Measurements from ENCODE around the gene CEP95.

Gene CEP95

GRCh38 chr17:64496348-64496785 is 10.4 kb upstream of the CEP95 start:
- no peak for DNase-seq

DNA sequence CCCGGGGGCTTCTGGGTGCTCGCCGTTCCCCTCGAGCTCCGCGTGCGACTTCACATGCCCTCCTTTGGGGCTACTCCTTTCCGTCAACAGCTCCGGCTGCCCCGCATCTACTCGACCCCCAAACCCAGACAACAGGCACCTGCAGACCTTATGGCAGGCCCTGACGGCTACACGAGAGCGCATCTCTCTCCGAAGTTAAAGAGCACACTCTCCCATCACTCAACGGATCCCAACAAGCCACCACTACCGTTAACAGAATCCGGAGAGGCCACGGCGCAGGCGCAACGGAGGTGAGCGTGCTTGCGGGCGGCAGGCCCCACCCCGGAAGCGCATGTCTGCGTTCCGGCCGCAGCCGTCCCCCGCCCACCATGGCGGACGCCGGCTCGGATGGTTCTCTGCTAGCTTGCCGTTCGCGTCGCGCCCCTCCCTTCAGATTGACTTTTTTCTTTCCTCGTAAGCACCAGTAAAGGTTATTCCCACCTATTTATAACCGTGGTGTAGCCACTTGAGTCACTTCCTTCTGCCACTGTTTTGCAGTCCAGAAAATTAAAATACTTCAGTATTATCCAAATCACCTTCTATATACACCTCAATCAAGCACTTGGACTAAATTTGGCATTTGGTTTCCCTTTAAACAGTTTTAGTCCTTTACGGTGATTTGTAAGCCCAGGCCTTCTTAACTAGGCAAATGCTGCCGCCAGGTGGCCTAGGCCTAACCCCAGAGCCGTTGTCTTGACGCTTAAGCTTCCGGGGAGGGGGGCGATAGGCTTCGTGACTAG is 9.8 kb upstream of the CEP95 start, which contains the start of gene POLG2:
Gene POLG2, minus strand, starts transcription at position 269 of the 779 bp plus-strand sequence. Its CDS starts 86 bp downstream, at position 183.
- DNase-seq = peak; percentile 97

- no peak for DNase-seq
Measured at GRCh38 chr17:64497565-64498035, 9.2 kb upstream of the CEP95 start.

GRCh38 chr17:64498308-64499203 is 8.2 kb upstream of the CEP95 start:
- no peak for DNase-seq

DNA sequence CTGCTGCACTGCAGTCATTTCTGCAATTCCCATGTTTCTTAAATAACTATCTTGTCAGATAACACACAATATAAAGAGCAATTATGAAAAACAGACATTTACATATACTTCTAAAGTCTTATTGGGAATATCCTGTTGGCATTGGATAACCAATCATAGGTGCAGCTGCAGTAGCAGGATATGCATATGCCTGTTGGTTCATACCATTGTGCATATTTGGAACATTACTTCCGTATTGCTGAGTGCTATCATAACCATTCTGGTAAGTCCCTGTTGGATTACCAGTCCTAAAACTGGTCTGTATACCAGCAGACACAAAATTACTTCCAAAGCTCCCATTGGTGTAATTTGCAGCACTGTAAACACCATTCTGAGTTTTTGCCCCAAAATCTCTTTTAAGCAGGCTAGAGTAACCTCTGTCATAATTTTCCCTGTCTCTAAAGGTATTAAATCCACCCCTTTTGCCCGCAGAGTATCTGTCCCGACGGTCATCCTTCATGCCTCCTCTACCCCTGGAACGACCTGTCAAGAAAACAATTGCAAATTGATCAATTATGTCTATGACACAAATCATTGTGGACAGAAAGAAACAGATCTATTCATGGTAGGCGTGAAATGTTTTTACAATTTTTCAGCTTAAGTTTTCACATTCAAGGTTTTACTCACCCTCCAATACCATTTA is 6.8 kb upstream of the CEP95 start:
- no peak for DNase-seq

DNA sequence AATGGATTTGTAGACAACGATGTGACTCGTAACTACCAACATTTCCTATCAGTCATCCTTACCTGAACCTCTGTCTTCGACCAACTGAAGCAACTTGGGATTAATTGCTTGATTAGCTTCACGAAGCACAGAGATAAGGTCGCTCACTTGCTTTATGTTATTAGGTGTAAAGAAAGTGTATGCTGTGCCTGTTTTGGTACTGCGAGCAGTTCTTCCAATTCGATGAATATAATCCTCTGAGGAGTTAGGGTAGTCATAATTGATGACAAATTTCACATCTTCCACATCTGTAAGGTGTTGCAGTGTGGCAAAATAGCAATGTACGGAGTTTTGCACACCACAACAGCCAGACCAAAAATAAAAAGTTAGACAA is 6.3 kb upstream of the CEP95 start:
- DNase-seq = no peak

GRCh38 chr17:64500862-64501765 is 5.7 kb upstream of the CEP95 start:
- no peak for DNase-seq

GRCh38 chr17:64502021-64502420 is 4.8 kb upstream of the CEP95 start:
- DNase-seq = no peak

GRCh38 chr17:64502809-64503208 is 4.0 kb upstream of the CEP95 start:
- DNase-seq = no peak

GRCh38 chr17:64503341-64503740 is 3.4 kb upstream of the CEP95 start:
- DNase-seq = no peak

DNA sequence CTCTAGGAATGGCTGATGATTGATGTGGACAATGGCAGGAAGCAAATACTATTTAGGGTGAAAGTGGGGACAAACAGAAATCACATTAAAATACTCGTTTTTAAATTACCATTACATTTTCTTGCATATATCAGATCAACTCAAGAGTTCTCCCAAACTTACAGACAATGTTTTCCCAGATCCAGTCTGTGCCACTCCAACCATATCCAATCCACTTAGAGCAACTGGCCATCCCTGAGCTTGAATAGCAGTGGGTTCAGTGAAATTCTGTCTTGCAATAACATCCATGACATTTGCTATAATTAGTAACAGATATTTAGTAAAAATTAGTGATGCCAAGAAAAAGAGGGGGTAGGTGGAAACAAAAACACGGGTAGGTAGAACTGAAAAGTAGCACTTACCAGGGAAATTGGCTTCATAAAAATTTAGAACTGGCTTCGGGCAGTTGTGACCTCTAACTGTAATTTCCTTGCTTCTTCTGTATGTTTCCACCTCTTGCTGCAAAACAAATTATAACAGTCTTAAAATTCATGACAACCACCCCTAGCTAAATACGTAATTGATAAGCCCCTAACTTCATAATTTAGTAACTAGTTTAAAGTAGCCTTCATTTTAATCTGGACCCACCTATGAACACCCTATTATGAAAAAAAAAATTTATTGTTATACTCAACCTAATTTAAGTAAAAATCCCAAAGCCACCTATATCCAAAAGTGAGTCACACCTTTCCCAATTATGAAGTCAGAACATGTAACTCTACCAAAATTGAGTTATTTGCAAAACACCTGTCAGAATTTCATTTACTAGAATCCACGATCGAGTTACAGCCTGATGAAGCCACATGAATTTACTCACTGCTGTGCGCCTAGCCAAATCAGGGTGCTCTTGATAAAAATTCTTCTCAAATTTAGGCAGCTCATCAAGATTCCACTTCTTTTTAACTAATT is 2.7 kb upstream of the CEP95 start:
- no peak for DNase-seq

DNA sequence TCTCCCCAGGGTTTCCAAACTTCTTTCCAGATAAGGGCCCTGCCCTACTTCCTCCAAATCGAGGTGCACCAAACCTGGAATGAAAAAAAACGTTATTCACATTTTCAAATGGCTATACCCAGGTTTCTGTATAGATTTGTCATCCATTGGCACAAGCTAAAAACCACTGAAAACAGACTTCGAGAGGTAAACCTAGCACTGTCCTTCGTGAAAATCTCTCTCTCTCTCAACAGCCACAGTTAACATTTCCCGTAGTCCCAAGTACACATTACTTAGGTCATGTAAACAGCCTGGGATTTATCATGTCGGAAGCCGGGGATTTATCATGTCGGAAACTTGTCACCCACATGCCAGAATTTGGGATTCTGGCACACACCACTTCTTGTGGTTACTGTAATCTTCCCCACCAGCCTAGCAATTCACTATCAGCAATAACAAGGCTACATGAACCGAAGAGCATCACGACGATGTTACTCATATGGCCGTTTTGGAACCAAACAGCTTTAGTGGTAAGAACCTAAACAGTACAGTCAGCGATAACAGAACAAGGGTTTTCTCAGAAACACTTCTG is 1.9 kb upstream of the CEP95 start:
- no peak for DNase-seq

GRCh38 chr17:64505340-64506200 is 1.2 kb upstream of the CEP95 start:
- peak; percentile 91 for DNase-seq

- DNase-seq = peak; percentile 98
Measured at GRCh38 chr17:64506201-64506575, 589 bp upstream of the CEP95 start, which contains the start of gene DDX5. Gene DDX5 (minus strand): TSS chr17:64506289. CDS start chr17:64506119, 170 bp downstream.

DNA sequence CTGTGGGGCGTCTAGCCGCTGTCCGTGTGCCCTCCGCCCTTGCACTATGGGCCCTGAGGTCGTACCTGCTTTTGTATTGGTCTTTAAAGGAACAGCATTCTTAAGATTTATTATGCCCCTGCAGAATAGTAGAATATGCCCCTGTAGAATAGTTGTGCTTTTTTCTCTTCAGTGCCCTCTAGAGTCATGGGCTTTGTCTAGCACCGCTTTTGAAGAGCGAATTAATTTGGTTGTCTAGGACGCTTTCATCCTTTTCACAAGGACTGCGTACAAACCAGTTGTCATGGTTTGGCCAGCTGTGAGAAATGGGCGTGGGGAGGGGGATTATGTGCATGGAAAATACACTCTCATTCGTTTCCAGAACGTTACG is 621 bp downstream of the CEP95 start:
- DNase-seq = peak; percentile 35

- DNase-seq = no peak
Measured at GRCh38 chr17:64508683-64509082, 1.9 kb downstream of the CEP95 start.

DNA sequence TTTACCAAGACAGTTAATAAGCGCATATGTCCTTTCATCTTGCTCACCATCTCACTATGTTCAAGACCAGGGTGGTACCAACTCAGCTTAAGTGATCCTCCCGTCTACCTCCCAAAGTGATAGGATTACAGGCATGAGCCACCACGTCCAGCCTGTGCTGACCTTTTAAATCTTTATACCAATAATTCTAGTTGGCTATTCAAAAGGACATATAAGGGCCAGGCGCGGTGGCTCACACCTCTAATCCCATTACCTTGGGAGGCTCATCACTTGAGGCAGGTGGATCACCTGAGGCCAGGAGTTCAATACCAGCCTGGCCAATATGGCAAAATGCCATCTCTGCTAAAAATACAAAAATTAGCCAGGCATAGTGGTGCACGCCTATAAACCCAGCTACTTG is 2.4 kb downstream of the CEP95 start:
- no peak for DNase-seq

- DNase-seq = no peak
Measured at GRCh38 chr17:64515419-64515818, 8.6 kb downstream of the CEP95 start.

DNA sequence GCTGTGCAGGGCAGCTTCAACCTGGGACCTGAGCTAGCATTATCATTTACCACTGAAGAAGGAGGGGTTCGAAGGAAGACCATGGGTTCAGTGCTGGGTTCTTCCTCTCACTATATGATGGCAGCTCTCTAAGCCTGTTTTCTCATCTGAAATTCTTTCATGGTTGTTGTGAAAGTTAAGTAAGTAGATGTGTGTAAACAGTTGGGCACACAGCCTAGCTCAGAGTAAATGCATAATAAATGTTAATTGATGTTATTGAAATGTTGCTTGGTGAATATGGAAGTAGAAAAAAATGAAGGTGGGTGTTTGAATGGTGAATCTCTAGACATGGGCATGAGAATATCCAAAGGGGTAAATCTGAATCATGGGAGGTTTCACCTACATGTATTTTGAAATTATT is 9.1 kb downstream of the CEP95 start:
- DNase-seq = no peak

Data from CD4-positive, alpha-beta T cell treated with Interleukin-6 for 4 hours (primary cell).